GM19397 (cell line): Measurements from ENCODE around the gene NEGR1.
"Not testable (repeated sequence)": the region's sequence is repeated elsewhere in the genome, so short reads cannot be mapped to it uniquely, and the experiment has no call there.

Source experiments
- ATAC-seq: cut with Tn5 transposase; IDR thresholded peaks from one replicate; pipeline ENCODE4 v1.9.1; 2021; ENCODE audit warnings: mild to moderate bottlenecking, moderate library complexity; ENCODE audit not compliant: unreplicated experiment

NEGR1 gene

DNA sequence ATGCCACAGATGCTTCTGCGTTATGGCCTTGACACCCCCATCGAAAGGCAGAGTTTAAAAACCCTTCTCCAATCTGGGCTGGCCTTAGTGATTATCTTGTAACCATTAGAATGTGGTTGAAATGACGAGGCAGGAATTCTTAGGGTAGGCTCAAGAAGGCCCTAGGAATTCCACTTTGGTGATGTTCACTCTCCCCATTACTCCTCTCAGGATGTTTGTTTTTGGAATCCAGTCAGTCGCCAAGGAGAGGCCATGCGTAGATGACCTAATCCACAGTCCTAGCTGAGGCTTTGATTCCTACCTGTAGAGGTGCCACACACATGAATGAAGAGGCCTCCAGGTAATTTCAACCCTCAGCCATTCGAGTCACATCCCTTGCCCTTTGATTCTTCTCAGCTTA lies 318.2 kb downstream of the NEGR1 start:
- ATAC-seq: no peak

DNA sequence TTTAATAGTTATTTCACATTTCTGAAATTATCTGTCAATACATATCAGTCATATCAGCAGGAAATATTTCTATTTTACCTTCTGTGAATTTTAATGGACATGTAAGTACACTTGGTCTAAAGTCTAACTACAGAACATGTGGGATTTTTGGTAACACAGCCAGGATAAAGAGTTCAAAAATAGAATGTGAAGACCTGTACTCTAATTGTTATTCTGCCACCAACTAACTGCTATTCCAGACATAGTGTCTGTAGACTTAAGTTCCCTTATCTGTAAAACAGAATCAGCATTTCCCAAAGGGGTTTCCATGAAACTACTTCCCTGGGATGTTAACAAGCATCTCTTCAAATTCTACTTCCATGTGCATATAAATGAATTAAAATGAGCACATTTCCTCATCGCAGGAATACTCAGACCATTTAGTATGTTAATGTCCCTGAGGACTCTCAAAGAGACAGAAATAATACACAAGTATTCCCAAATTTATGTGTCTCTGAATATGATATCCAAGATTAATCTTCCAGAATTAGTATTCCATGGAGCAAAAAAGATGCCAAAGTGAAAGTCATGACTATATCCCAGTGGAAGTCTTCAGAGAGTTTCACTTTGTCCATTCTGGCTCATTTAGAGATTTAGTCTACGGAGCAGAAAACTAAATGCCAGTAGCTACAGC lies 325.6 kb downstream of the NEGR1 start:
- ATAC-seq: no peak

DNA sequence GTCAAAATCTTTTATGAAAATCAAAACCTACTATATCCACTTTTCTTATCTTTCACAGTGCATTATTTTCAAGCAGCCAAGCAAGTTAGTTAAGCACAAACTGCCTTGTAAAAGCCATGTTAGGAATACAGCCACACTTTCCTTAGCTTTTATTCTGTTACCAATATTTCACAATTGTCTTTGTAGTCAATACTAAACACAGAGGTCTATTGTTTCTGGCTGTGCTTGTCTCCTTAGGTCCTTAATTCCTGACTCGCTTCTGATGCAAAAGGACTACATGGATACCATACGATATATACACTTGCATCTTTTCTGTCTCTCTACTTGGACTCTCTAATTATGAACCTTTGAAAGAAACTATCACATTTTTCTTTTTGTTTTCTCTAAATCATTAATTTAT lies 331.8 kb downstream of the NEGR1 start:
- no peak for ATAC-seq

DNA sequence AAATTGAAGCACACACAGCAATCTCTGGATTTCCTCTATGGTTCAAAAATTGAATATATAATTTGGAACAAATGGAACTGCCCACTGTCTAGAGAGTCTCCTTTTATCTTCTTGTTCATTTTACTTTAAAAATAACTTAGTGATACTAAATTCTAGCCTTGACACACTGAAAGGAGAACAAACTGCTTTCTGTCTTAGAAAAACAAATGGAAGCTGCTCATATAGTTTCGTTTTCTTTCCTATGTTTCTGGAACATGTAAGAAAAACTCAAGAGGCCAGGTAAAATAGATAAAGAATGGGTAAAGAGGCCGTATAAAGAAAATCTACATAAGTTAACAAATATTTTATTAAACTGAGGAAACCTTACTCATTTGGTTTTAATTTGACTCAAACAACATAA lies 332.7 kb downstream of the NEGR1 start:
- ATAC-seq: no peak

DNA sequence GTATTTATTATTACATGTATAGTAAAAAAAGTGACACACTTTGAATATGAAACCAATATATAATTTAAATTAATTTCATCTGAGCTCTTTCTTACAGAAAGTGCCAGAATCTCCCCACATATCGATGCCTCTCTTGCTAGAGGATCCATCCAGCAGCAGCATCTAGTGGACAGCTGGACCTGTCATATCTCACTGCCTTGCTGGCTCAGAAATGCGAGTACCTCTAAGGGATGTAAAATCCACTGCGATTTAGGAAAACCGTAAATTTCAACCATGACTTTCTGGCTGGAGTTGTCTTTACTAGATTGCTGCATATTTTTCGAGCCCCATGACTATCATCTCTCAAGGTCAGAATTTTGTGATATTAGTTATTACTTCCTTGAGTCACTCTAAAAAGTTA lies 333.8 kb downstream of the NEGR1 start:
- ATAC-seq: no peak

DNA sequence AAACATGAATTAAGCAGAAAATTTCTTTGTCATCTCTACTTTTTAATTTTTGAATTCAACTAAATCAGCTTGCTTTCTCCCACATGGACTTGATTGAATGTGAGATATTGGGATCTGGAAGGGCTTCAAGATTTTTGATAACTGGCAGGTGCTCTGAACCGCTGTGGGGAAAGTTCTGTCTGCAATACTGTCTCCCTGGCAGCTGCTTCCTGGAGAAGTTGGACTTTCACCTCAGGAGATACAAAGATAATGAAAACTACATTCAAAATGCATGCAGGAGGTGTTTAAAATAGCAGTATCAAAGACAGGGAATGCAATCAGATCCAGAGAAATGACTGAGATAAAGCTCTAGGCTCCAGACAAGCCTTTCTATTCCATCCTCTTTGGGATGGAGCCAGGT lies 338.3 kb downstream of the NEGR1 start:
- ATAC-seq: no peak

DNA sequence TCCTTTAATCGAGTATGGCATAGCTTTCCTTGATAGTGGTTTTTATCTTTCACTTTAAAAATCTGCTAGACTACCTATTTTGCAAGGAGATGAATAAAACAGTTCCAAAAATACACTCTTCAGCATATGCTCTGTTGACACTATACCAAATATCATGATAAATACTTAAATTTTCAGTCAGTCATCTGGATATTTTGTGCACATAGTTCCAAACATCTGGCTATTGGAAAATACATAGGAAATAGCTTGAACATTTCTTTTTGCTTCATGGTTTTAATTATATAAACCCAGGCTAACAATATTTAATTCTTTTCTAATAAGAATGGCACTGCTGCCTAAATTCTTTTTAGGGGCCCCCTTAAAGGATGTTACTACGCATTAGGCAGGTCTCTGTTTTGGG lies 342.1 kb downstream of the NEGR1 start:
- no peak for ATAC-seq

DNA sequence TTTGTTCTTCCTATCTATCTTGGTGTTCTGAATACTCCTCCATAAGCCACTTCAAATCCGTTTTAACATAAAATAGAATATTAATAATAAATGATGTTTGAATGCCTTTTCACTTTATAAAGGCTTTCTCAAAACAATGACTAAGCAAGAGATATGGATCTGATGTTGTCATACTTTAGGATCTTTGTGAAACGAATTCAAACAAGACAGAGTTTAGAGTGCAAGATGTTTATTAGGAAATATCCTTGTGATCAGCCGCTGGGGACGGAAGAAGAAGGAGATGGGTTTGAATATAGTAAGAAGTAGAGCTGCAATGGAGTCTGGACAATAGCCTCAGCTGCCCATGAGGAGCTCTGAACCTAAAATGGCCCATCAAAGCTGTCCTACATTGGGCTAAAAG lies 351.8 kb downstream of the NEGR1 start:
- ATAC-seq: no peak

DNA sequence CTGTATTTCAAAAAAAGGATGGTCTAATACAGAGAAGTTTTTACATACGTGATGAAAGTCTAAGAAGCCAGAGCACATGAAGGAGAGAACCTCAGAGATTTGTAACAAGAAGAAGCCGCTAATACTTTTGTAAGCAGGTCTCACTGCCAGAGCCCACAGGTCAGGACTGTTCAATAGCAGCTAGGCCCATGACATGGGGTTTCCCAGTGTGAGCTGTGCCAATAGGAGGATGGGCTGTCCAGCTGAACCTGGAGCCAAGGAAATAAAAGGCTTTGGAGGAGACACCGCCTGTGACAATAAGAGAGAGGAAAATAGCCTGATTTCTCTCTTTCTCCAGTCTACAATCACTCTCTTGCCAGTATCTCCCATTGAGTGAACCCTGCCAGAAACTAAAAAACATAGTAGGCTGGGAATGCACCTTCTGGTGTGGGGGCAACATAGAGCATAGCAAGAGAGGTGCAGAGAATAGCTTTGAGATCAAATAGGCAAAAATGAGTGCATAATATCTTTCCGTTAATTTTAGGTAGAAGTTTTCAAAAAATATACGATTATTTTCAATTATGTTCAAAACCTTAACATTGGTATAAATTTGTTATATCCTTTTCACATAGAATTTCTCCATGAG lies 360.3 kb downstream of the NEGR1 start:
- no peak for ATAC-seq

DNA sequence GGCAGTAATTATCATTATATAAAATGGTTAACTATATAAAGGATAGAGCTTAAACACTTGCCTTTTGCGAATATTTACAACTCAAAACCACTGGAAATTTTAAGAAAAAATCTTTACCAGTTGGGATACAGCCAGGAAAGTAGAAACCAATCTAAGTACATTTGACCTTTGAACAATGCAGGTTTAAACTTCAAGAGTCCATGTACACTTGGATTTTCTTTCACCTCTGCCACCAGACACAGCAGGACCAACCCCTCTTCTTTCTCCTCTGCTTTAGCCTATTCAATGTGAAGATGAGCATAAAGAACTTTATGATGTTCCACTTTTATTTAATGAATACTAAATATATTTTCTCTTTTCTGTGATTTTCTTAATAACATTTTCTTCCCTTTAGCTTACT lies 361.1 kb downstream of the NEGR1 start:
- ATAC-seq: no peak

DNA sequence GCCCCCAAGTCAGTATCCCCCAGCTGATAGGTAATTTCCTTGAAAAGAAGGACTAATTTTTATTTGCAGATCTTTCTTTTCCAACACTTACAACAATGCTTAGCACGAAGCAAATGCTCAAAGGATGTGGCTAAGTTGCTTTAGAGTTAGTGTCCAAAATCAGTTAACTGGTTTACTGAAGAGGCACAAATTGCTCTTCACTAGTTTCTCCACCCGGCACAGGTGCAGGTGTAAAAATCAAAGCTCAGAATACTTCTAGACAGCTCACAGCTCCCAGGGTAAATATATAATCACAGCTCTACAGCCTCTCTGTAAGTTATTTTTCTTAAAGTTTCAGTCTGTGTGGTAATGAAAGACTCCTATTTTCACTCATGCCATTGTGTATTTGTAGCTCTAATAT lies 361.8 kb downstream of the NEGR1 start:
- no peak for ATAC-seq

DNA sequence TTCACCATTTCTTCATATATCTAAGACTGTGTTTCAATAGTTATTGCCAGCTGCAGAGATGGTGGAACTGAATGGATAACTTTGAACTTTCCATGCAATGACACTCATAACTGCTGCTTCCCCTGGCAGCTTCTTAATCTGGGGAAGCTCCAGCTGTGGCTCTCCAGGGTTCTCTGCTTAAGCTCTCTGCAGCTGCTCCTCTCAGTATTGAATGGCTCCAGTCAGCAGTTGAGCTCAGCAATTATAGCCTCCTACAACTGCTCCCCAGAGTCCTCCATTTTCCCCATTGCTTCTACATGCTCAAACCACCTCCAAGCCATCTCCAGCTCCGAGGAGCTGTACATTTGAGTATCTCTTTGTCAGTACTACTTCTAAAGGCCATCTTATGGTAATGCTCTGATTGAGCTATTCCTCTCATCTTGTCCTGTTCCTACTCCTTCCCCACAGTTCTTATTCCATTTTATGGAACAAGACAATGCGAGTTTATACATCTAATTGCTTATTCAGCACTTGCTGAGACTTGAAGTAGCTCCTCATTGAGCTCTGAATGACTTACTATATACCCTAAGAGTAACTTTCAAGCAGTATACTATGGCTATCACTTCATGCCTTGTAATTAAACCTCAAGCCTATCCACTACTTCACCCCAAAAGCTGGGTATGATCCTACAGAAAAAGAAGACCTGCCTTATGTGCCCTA lies 362.4 kb downstream of the NEGR1 start:
- no peak for ATAC-seq

DNA sequence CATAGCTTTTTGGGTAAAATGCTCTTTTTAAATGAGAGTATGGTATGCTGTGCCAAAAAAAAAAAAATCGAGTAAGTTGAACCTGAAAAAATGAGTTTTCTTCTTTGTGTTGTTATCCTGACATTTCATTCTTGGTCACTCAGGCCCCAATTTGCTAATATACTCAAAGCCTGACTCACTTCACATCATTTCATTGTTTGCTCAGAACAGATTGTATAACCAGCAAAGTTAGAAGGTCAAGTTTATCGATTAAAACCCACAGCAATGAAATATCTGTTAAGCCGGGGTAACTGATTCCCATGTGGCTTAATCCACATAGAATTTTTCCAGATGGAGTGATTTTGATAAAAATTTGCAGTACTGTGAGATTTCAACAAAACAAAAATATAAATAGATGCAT lies 363.7 kb downstream of the NEGR1 start:
- no peak for ATAC-seq

DNA sequence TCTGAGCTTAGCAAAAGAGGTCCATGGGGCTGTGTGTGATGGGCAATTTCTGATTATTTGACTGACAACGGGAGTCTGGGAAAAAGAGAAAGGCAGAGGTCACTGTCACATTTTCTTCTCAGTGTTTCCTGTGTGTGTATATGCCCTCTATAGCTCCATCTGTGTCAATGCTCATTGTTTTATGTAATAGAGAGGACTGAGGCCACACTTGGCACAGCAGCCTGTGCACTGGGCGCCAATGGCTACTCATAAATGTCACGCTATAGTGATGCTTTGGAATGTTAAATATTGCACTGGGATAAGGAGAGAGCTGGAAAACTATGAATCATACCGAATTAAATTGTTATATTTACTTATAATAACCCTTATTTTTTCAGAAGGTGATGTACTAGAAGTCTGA lies 365.4 kb downstream of the NEGR1 start:
- no peak for ATAC-seq

DNA sequence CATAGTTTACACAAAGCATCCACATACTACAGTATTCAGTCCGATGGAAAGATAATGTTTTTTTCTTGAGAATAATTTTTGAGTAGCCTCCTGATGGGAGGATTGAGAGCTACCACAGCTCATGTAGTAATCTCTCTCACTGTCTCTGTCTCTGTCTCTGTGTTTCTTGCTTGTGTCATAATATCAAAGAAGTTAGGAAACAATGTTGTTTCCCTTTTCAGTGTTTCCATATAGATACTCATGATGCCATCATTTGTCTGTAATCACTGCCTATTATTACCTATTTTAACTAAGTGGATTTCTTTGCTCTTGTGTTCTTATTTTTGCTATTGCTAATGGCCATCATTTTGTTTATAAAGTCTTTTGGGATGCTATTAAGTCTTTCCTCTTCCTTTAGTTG lies 367.7 kb downstream of the NEGR1 start:
- no peak for ATAC-seq

DNA sequence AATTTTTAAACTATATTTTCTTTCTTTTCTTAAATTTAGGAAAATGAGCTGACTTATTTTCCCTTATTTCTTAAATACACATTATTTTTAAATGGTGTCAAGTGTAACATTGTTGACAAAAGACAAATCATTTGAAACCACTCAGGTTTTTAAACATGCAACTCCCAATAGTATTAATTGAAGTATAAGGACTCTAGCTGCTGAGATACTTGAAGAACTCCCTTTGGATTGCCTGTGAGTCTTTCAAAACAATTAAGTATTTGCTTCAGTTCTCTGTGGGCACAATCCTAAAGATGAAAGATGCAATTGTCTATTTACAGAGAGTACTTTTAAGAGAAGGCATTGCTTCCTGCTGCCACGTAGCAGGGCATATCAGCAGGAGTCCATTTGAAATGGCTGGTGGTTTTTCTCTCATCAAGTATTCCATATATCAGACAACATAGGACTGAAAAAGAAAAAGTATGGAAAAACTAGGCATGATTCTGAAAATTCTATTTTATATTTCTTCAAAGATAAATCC lies 373.4 kb downstream of the NEGR1 start:
- no peak for ATAC-seq

DNA sequence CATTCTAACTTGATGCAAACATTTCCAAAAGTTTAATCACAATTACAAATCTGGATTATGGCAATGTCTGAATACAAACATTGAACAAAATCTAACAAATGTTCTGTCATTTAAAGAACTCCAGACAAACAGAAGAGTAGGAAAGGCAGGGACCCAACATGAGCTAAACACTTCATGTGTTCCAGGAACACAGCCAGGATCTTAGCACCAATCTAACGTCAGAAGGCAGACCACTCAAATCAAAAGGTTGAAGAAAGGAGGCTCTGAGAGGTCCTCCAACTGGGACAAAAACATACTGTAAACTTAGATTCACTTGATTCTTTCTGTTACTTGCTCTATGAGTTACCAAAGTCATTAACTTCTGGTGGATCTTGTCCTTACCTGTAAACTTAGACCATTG lies 374.0 kb downstream of the NEGR1 start:
- no peak for ATAC-seq

DNA sequence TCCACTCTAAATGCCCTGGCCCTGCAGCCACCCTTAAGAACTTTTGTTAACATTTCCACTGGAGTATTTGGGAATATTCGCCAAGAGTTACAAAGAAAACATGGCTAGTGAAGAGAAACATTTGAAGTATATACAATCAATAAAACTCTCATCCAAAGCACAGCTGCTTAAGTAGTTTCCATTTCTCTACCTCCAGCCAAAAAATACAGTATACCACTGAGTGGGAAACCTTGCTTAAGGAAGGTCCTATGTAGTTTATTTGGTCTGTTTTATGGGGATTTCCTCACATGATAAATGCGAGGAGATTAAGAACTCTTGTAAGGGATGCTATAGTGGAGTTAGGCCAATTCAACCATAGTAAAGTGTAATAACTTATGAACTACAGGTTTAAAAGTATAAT lies 382.5 kb downstream of the NEGR1 start:
- ATAC-seq: no peak

DNA sequence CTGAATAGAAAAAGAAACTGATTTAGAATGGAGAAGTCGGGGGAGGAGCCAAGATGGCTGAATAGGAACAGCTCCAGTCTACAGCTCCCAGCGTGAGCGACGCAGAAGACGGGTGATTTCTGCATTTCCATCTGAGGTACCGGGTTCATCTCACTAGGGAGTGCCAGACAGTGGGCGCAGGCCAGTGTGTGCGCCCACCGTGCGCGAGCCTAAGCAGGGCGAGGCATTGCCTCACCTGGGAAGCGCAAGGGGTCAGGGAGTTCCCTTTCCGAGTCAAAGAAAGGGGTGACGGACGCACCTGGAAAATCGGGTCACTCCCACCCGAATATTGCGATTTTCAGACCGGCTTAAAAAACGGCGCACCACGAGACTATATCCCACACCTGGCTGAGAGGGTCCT lies 394.2 kb downstream of the NEGR1 start:
- ATAC-seq: not testable (repeated sequence)

DNA sequence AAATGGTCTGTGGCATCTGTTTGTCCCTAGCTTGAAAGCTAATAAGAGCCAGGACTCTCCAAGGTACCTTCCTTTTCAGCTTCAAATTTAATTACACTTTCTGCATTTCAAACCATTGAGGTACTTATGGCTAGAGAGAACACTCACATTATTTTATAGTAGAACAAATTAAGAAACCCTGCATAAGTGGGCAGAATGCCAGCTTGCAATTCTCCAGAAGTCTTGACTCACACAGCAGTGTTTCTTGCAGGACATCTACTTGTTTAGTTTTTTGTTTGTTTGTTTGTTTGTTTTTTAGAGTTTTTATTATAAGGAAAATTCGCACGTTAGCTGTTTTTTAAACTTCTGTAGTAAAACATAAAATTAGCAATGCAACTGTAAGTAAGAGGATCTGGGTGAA lies 397.2 kb downstream of the NEGR1 start:
- ATAC-seq: no peak

DNA sequence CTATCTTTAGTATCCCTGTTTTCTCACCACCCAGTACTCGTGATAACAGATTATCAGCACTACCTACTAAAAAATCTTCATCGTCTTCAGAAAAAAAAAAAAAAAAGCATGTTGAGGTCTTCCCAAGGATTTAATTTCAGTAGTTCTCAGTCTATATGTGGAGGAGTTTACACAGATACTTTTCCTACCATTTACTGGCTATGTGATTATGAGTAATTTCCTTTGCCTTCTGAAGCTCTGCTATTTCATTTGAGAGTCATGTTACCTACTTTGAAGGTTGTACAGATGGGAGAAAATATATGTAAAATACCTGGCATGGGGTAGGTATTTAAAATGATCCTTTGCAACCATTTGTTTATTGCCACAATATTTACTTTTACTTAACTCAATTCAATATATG lies 399.7 kb downstream of the NEGR1 start:
- no peak for ATAC-seq

DNA sequence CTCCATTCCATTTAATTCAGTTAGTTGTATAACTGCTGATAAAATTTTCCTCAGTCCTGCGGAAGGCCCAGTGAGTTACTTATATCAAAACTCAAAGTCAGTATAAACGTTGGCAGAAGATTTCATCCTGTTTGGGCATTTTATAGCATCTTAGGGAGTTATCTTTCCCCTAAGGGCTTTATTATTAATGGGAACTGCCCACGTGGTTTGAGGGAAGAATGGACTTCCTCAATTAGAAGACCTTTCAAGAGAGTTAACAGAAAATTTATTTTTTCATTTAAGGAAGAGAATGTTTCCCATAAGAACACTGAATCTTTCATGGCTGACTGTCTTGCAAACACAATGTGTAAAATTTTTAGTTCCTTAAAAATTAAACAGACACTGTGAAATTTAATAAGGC lies 400.1 kb downstream of the NEGR1 start:
- ATAC-seq: no peak
